Fibroblast of villous mesenchyme (primary cell): ENCODE measurements around the gene FAT3. TPM values are rescaled to one million over a fixed set of nuclear protein-coding genes. Genes with fewer than 3 reads are reported as not detected.
A peak's percentile ranks its signal among the peaks of the same experiment; 100 is the strongest.

Source experiments
- DNase-seq: peaks from one replicate; pipeline ENCODE4 v3.0.0-alpha.2; 2010; ENCODE audit warnings: low read depth
- H3K4me3 ChIP-seq: 2 replicates; pipeline ENCODE4 v1.5.1; 2011; ENCODE audit warnings: low read depth, mild to moderate bottlenecking, low read length
- CTCF ChIP-seq: IDR thresholded peaks from 2 replicates; pipeline ENCODE4 v1.5.1; 2012; ENCODE audit warnings: low read depth, mild to moderate bottlenecking, low read length; ENCODE audit not compliant: insufficient read depth
- total RNA-seq: library from RNA; depleted of rRNA; stranded (reverse); fragments of >200 nt; gene quantifications from 2 replicates; pipeline ENCODE4 v1.2.3, GENCODE V29; 2012

The FAT3 gene
- total RNA-seq, 1 donor, result 6.9 TPM

GRCh38 chr11:92266806-92267205, 42.2 kb downstream of the FAT3 start:
- no peak overlapping the region for H3K4me3 ChIP-seq
- TF ChIP-seq CTCF, result no peak
- DNase-seq, result no peak

GRCh38 chr11:92267278-92267677, 42.7 kb downstream of the FAT3 start:
- H3K4me3 ChIP-seq, result no peak overlapping the region
- DNase-seq, result no peak
- TF ChIP-seq CTCF, result no peak

- TF ChIP-seq CTCF, result no peak
- H3K4me3 ChIP-seq, result no peak overlapping the region
- DNase-seq, result no peak
Measured at GRCh38 chr11:92267968-92268367, 43.4 kb downstream of the FAT3 start.

- no peak for TF ChIP-seq CTCF
- no peak for DNase-seq
- no peak overlapping the region for H3K4me3 ChIP-seq
Measured at GRCh38 chr11:92268546-92268945, 43.9 kb downstream of the FAT3 start.

- no peak for TF ChIP-seq CTCF
- DNase-seq, result peak; percentile 23
- H3K4me3 ChIP-seq, result no peak overlapping the region
Measured at GRCh38 chr11:92269021-92269420, 44.4 kb downstream of the FAT3 start.

- no peak for DNase-seq
- H3K4me3 ChIP-seq, result no peak overlapping the region
- TF ChIP-seq CTCF, result no peak
Measured at GRCh38 chr11:92269841-92270240, 45.2 kb downstream of the FAT3 start.

GRCh38 chr11:92272651-92273050, 48.0 kb downstream of the FAT3 start:
- DNase-seq, result no peak
- no peak overlapping the region for H3K4me3 ChIP-seq
- TF ChIP-seq CTCF, result no peak
